Suprapubic skin (tissue), 4 donors: ENCODE data around the gene ADGRA1.

Source experiments
- EP300 ChIP-seq: sonication (generic); formaldehyde crosslinking; IDR thresholded peaks from one replicate; pipeline ENCODE4 v1.6.1; 2017; ENCODE audit warnings: antibody characterized with exemption
- POLR2A ChIP-seq, 2 donors: fragments of 450-650 bp; IDR thresholded peaks; one replicate each; pipeline ENCODE4 v1.6.1; 2017; ENCODE audit warnings: antibody characterized with exemption in 2 of 2, mild to moderate bottlenecking in 2 of 2, moderate library complexity in 2 of 2
- POLR2AphosphoS5 ChIP-seq, 3 donors: sonication (generic); formaldehyde crosslinking; IDR thresholded peaks; one replicate each; pipeline ENCODE4 v1.6.1; 2017; ENCODE audit warnings: antibody characterized with exemption in 3 of 3
- TF ChIP-seq, protein P1 (sequence below), 2 donors: fragments of 200-600 bp in 1 of 2; fragments of 450-650 bp in 1 of 2; sonication (generic) in 1 of 2; IDR thresholded peaks; one replicate each; pipeline ENCODE4 v1.5.1; 2016 to 2019; ENCODE audit warnings: antibody characterized with exemption in 2 of 2, mild to moderate bottlenecking in 1 of 2, moderate library complexity in 1 of 2

DNA sequence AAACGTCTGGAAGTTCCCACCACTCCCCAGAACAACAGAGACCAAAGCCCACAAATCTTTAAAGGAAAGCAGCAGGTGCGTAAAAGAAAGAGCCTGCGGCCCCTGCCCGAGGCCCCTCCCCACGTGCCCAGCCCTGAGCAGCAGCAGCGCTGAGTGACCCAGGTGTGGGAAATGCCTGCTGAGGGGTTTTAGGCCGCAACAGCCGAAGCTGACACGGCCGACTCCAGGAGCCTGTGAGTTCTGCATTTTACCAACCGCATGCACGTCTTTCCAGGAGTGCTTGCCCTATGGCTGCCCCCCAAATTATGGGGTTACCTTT lies 70.7 kb downstream of the ADGRA1 start:
- TF ChIP-seq POLR2A (IDR thresholded peaks at IDR 0.05) (no peak), EP300 (no peak), POLR2AphosphoS5 (IDR thresholded peaks at IDR 0.05) (no peak)
- TF ChIP-seq, protein P1, sequence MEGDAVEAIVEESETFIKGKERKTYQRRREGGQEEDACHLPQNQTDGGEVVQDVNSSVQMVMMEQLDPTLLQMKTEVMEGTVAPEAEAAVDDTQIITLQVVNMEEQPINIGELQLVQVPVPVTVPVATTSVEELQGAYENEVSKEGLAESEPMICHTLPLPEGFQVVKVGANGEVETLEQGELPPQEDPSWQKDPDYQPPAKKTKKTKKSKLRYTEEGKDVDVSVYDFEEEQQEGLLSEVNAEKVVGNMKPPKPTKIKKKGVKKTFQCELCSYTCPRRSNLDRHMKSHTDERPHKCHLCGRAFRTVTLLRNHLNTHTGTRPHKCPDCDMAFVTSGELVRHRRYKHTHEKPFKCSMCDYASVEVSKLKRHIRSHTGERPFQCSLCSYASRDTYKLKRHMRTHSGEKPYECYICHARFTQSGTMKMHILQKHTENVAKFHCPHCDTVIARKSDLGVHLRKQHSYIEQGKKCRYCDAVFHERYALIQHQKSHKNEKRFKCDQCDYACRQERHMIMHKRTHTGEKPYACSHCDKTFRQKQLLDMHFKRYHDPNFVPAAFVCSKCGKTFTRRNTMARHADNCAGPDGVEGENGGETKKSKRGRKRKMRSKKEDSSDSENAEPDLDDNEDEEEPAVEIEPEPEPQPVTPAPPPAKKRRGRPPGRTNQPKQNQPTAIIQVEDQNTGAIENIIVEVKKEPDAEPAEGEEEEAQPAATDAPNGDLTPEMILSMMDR (IDR thresholded peaks at IDR 0.05) = no peak
